Measurements from ENCODE around the gene CDH22. TPM values are rescaled to one million over a fixed set of nuclear protein-coding genes. Genes with fewer than 3 reads are reported as not detected.

The CDH22 gene
- total and polyA plus RNA-seq, 12 donors, result 0.04 to 11.0 (median 0.64) TPM

DNA sequence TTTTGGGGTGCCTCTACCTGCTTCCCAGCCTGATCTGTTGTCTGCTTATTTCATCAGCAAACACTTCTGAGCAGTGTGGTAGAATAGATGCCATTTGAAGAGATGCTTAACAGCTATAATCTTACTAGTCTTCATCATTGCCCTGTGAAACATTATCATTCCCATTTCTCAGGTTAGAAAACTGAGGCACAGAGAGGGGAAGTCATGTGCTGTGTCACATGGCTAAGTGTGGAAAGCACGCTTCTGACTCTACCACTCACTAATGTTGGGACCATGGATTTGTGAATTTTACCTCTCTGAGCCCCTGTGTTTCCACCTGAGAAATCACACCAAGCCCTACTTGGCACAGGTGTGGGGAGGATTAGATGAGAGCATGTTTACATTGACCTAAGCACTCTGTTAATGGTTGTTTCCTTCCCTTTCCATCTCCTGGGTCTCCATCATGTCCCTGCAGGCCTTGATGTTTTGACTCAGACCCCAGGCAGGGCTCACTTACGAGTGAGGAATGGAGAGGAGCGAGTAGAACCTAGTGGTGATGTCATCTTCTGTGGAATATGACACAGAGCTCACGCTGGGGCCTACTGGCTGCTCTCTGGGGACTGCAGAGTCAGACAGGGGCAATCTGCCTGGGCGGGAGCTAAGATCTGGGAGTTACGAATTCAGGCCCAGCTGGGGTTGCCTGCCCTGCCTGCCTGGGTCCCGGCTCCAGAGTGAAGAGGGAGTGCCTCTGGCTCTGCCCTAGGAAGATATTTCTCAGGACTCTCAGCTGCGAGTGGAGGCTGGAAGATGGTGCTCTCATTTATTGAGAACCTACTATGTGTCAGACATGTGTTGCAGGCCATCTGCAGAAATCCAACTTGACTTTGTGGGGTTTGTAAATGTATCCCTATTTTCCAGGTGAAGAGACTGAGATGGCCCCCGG is 64.3 kb downstream of the CDH22 start:
- 46 to 47% methylated on average over 9 of the region's 9 CpGs for WGBS, 2 donors
- intact Hi-C loops (cut with DNase I), result loop anchor here in 1 of 10 donors (10.0 kb wide), 1 partner anchor 99 kb away; no protein-coding TSS in a partner anchor
- Histone ChIP-seq H3K4me3 (no peak overlapping the region), H3K27me3 (peaks cover 7 to 85% (median 61%) of the 10 kb centered on the region in 7 donors), H3K36me3 (no peaks in the 10 kb centered on the region), H3K9me3 (no peaks in the 10 kb centered on the region), H3K4me1 (no peaks in the 10 kb centered on the region), H3K27ac (no peak overlapping the region)
- DNase-seq, result no peak
- ATAC-seq, result no peak
- TF ChIP-seq, protein P1, sequence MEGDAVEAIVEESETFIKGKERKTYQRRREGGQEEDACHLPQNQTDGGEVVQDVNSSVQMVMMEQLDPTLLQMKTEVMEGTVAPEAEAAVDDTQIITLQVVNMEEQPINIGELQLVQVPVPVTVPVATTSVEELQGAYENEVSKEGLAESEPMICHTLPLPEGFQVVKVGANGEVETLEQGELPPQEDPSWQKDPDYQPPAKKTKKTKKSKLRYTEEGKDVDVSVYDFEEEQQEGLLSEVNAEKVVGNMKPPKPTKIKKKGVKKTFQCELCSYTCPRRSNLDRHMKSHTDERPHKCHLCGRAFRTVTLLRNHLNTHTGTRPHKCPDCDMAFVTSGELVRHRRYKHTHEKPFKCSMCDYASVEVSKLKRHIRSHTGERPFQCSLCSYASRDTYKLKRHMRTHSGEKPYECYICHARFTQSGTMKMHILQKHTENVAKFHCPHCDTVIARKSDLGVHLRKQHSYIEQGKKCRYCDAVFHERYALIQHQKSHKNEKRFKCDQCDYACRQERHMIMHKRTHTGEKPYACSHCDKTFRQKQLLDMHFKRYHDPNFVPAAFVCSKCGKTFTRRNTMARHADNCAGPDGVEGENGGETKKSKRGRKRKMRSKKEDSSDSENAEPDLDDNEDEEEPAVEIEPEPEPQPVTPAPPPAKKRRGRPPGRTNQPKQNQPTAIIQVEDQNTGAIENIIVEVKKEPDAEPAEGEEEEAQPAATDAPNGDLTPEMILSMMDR (IDR thresholded peaks at IDR 0.05), result no peak

DNA sequence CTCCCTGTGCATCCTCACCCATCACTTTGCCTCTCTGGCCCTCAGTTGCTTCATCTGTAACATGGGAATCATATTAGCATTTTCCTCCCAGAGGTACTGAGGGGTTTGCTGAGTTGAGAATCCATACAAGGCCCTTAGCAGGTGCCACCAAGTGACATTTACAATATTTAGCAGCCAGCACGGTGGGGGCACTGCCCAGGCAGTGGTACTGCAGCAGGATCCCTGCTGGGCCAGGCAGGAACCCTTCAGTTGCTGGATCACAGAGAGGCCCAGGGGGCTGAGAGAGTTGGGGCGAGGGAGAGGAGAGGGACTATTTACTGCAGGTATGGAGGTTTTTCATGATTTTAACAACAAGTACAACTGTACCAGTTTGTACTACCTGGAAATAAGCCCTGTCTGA is 65.9 kb downstream of the CDH22 start:
- H3K4me3 ChIP-seq, result no peak overlapping the region
- H3K27ac ChIP-seq, result no peak overlapping the region
- ATAC-seq, result no peak
- 48 to 51% methylated on average over 2 of the region's 2 CpGs for WGBS, 2 donors
- no peak for DNase-seq
- intact Hi-C loops (cut with DNase I), result loop anchor here in 1 of 10 donors (10.0 kb wide), 1 partner anchor 98 kb away; no protein-coding TSS in a partner anchor
- H3K36me3 ChIP-seq, result no peaks in the 10 kb centered on the region
- TF ChIP-seq, protein P1 (IDR thresholded peaks at IDR 0.05), result no peak
- peaks cover 0 to 79% (median 59%) of the 10 kb centered on the region in 7 donors for H3K27me3 ChIP-seq
- no peaks in the 10 kb centered on the region for H3K9me3 ChIP-seq
- no peaks in the 10 kb centered on the region for H3K4me1 ChIP-seq

DNA sequence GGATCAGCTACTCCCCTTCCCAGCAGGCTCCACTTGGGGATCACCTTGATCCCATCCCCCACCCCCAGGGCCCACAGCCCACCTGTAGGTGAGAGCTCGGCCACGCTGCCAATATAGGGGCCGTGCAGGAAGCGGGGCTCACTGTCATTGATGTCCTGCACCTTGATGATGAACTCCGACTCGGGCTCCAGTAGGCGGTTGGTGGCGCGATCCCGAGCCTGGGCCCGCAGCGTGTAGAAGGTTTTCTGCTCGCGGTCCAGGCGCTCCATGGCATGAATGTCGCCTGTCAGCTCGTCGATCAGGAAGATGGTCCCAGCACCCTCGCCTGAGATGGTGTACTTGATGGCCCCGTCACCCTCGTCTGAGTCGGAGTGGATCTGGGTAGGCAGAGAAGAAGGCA is 67.4 kb downstream of the CDH22 start:
- ATAC-seq (no peak), DNase-seq (no peak)
- intact Hi-C loops (cut with DNase I), result loop anchor here in 1 of 10 donors (10.0 kb wide), 1 partner anchor 96 kb away; no protein-coding TSS in a partner anchor
- H3K4me1 ChIP-seq, result no peaks in the 10 kb centered on the region
- TF ChIP-seq, protein P1 (IDR thresholded peaks at IDR 0.05), result no peak
- no peaks in the 10 kb centered on the region for H3K9me3 ChIP-seq
- WGBS, 2 donors, result 86 to 88% methylated on average over 22 of the region's 22 CpGs
- no peak overlapping the region for H3K4me3 ChIP-seq
- no peak overlapping the region for H3K27ac ChIP-seq
- H3K36me3 ChIP-seq, result no peaks in the 10 kb centered on the region
- H3K27me3 ChIP-seq, result peaks cover 0 to 72% (median 53%) of the 10 kb centered on the region in 7 donors

DNA sequence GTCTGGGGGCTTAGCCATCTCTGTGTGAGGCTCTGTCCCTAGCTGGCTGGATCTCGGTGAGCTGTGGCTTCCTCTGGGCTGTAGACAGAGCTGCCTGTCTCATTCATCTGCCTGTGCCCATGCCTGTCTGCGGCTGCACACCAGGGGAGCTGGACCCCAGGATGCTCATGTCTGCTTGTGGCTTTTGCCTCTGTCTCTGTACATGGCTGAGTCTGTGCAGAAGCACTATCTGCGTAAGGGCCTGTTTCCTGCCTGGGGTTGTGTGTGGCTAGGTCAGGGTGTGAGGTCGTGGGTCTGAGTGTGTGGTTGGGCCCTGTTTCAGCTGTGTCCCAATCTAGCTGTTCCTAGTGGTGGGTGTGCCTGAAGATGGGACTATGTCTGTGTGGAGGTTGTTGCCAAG is 68.2 kb downstream of the CDH22 start:
- Histone ChIP-seq H3K36me3 (no peaks in the 10 kb centered on the region), H3K27ac (no peak overlapping the region), H3K27me3 (peaks cover 0 to 63% (median 45%) of the 10 kb centered on the region in 7 donors), H3K9me3 (no peaks in the 10 kb centered on the region), H3K4me1 (no peaks in the 10 kb centered on the region), H3K4me3 (no peak overlapping the region)
- ATAC-seq, result peak in 1 of 8 donors; percentile 56
- intact Hi-C loops (cut with DNase I), result loop anchor here in 1 of 10 donors (10.0 kb wide), 1 partner anchor 95 kb away; no protein-coding TSS in a partner anchor
- TF ChIP-seq, protein P1 (IDR thresholded peaks at IDR 0.05), result no peak
- WGBS, 2 donors, result 45 to 52% methylated on average over 4 of the region's 4 CpGs
- DNase-seq, result no peak

All from heart right ventricle (tissue), 16 donors.